HG03025 (cell line): Measurements from ENCODE around the gene PTBP3.
"Not testable (repeated sequence)": the region's sequence is repeated elsewhere in the genome, so short reads cannot be mapped to it uniquely, and the experiment has no call there.

Source experiments
- ATAC-seq: cut with Tn5 transposase; IDR thresholded peaks from one replicate; pipeline ENCODE4 v1.9.1; 2021; ENCODE audit warnings: mild to moderate bottlenecking, moderate library complexity; ENCODE audit not compliant: unreplicated experiment, low FRiP score

PTBP3 gene

GRCh38 chr9:112274600-112274999 is 58.8 kb downstream of the PTBP3 start:
- no peak for ATAC-seq

- ATAC-seq = no peak
Measured at GRCh38 chr9:112273876-112274275, 59.5 kb downstream of the PTBP3 start.

- ATAC-seq = no peak
Measured at GRCh38 chr9:112271466-112272098, 61.8 kb downstream of the PTBP3 start.

- ATAC-seq = no peak
Measured at GRCh38 chr9:112268413-112268812, 65.0 kb downstream of the PTBP3 start.

GRCh38 chr9:112267086-112267485 is 66.3 kb downstream of the PTBP3 start:
- ATAC-seq = not testable (repeated sequence)

- ATAC-seq = no peak
Measured at GRCh38 chr9:112265391-112265790, 68.0 kb downstream of the PTBP3 start.

- no peak for ATAC-seq
Measured at GRCh38 chr9:112262577-112262976, 70.8 kb downstream of the PTBP3 start.

GRCh38 chr9:112261133-112261532 is 72.3 kb downstream of the PTBP3 start:
- ATAC-seq = no peak

- no peak for ATAC-seq
Measured at GRCh38 chr9:112258106-112258505, 75.3 kb downstream of the PTBP3 start.

GRCh38 chr9:112252194-112252593 is 81.2 kb downstream of the PTBP3 start:
- no peak for ATAC-seq

GRCh38 chr9:112249277-112249676 is 84.1 kb downstream of the PTBP3 start:
- peak; percentile 79 for ATAC-seq

GRCh38 chr9:112248722-112249121 is 84.7 kb downstream of the PTBP3 start:
- ATAC-seq = no peak

GRCh38 chr9:112247090-112247489 is 86.3 kb downstream of the PTBP3 start:
- no peak for ATAC-seq

GRCh38 chr9:112245126-112245525 is 88.3 kb downstream of the PTBP3 start:
- ATAC-seq = no peak

GRCh38 chr9:112242147-112242804 is 91.1 kb downstream of the PTBP3 start:
- no peak for ATAC-seq

- ATAC-seq = no peak
Measured at GRCh38 chr9:112241491-112241890, 91.9 kb downstream of the PTBP3 start.

GRCh38 chr9:112239708-112240107 is 93.7 kb downstream of the PTBP3 start:
- no peak for ATAC-seq

- ATAC-seq = no peak
Measured at GRCh38 chr9:112239284-112239683, 94.1 kb downstream of the PTBP3 start.

- no peak for ATAC-seq
Measured at GRCh38 chr9:112234779-112235178, 98.6 kb downstream of the PTBP3 start.

GRCh38 chr9:112233769-112234168 is 99.7 kb downstream of the PTBP3 start:
- ATAC-seq = no peak

GRCh38 chr9:112232233-112232632 is 101.2 kb downstream of the PTBP3 start:
- ATAC-seq = no peak

GRCh38 chr9:112226091-112226490 is 107.3 kb downstream of the PTBP3 start:
- ATAC-seq = no peak
